Astrocyte (in vitro differentiated cells and primary cell): Measurements from ENCODE around the gene ZNF487. TPM values are rescaled to one million over a fixed set of nuclear protein-coding genes. Genes with fewer than 3 reads are reported as not detected.

ENCODE experiments used
- DNase-seq: peaks from one replicate; pipeline ENCODE4 v3.0.0-alpha.2; 2010; ENCODE audit warnings: low read depth
- FAIRE-seq: peaks from 2 replicates; lab custom pipeline; 2011; peaks lifted over from hg19 to GRCh38; lab: Jason Lieb, UNC
- H2AFZ ChIP-seq: 2 replicates; pipeline ENCODE4 v1.6.0; 2012; ENCODE audit warnings: low read depth, low read length, inconsistent platforms
- H3K27ac ChIP-seq: 2 replicates; pipeline ENCODE4 v1.5.1; 2011; ENCODE audit warnings: low read depth, low read length, inconsistent platforms
- H3K27me3 ChIP-seq: 2 replicates; pipeline ENCODE4 v1.6.0; 2011; ENCODE audit warnings: low read length, inconsistent platforms; ENCODE audit not compliant: insufficient read depth
- H3K36me3 ChIP-seq: 2 replicates; pipeline ENCODE4 v1.5.1; 2011; ENCODE audit warnings: low read length, inconsistent platforms; ENCODE audit not compliant: insufficient read depth
- H3K4me1 ChIP-seq: 2 replicates; pipeline ENCODE4 v1.5.1; 2011; ENCODE audit warnings: low read length, inconsistent platforms; ENCODE audit not compliant: insufficient read depth
- H3K4me2 ChIP-seq: 2 replicates; pipeline ENCODE4 v1.6.0; 2012; ENCODE audit warnings: low read length, inconsistent platforms
- H3K4me3 ChIP-seq: 2 replicates; pipeline ENCODE4 v1.5.1; 2011; ENCODE audit warnings: low read depth, mild to moderate bottlenecking, low read length, inconsistent platforms; ENCODE audit not compliant: insufficient read depth
- H3K79me2 ChIP-seq: 2 replicates; pipeline ENCODE4 v1.6.0; 2012; ENCODE audit warnings: mild to moderate bottlenecking, low read length, inconsistent platforms; ENCODE audit not compliant: insufficient read depth
- H3K9ac ChIP-seq: 2 replicates; pipeline ENCODE4 v1.6.0; 2012; ENCODE audit warnings: mild to moderate bottlenecking, low read length, inconsistent platforms
- H3K9me3 ChIP-seq: 2 replicates; pipeline ENCODE4 v1.5.1; 2012; ENCODE audit warnings: low read depth, mild to moderate bottlenecking, low read length, inconsistent platforms; ENCODE audit not compliant: insufficient read depth
- H4K20me1 ChIP-seq: 2 replicates; pipeline ENCODE4 v1.6.0; 2012; ENCODE audit warnings: low read length, inconsistent platforms; ENCODE audit not compliant: insufficient read depth
- H3K27ac Mint-ChIP-seq: one replicate; pipeline ENCODE4 v1.8.0; 2021; ENCODE audit warnings: mild to moderate bottlenecking, mixed read lengths; ENCODE audit not compliant: unreplicated experiment
- H3K27me3 Mint-ChIP-seq: one replicate; pipeline ENCODE4 v1.8.0; 2021; ENCODE audit warnings: low read depth, mixed read lengths; ENCODE audit not compliant: unreplicated experiment
- H3K36me3 Mint-ChIP-seq: one replicate; pipeline ENCODE4 v1.8.0; 2021; ENCODE audit warnings: low read depth, mixed read lengths; ENCODE audit not compliant: unreplicated experiment
- H3K4me1 Mint-ChIP-seq: one replicate; pipeline ENCODE4 v1.8.0; 2021; ENCODE audit warnings: low read depth, mixed read lengths; ENCODE audit not compliant: unreplicated experiment
- H3K4me3 Mint-ChIP-seq: one replicate; pipeline ENCODE4 v1.8.0; 2021; ENCODE audit warnings: mild to moderate bottlenecking, moderate library complexity, mixed read lengths; ENCODE audit not compliant: unreplicated experiment
- H3K9me3 Mint-ChIP-seq: one replicate; pipeline ENCODE4 v1.8.0; 2021; ENCODE audit warnings: mild to moderate bottlenecking, mixed read lengths; ENCODE audit not compliant: unreplicated experiment
- CTCF ChIP-seq: IDR thresholded peaks from 2 replicates; pipeline ENCODE4 v1.5.1; 2011; ENCODE audit warnings: low read depth, mild to moderate bottlenecking, inconsistent platforms, low read length, moderate library complexity; ENCODE audit not compliant: insufficient read depth
- EZH2 ChIP-seq: IDR thresholded peaks from 2 replicates; pipeline ENCODE4 v1.6.1; 2012; ENCODE audit warnings: mild to moderate bottlenecking, low read length, inconsistent platforms; ENCODE audit not compliant: insufficient read depth
- total RNA-seq: library from RNA; stranded (reverse); gene quantifications from 2 replicates; pipeline ENCODE4 v1.2.1, GENCODE V29; 2021

Gene ZNF487
- total RNA-seq, 1 donor from 2014 or later = 2.8 TPM

GRCh38 chr10:43415544-43415943 is 21.4 kb upstream of the ZNF487 start:
- Mint-ChIP-seq H3K4me3 (no peak overlapping the region), H3K9me3 (no peaks in the 10 kb centered on the region), H3K27ac (no peak overlapping the region), H3K4me1 (no peaks in the 10 kb centered on the region), H3K27me3 (no peaks in the 10 kb centered on the region), H3K36me3 (no peaks in the 10 kb centered on the region)
- DNase-seq (no peak), FAIRE-seq (no peak)
- Histone ChIP-seq H3K9me3 (no peaks in the 10 kb centered on the region), H2AFZ (no peak overlapping the region), H3K27me3 (no peaks in the 10 kb centered on the region), H4K20me1 (no peaks in the 10 kb centered on the region), H3K36me3 (no peaks in the 10 kb centered on the region), H3K27ac (no peak overlapping the region), H3K9ac (no peak overlapping the region), H3K4me1 (no peaks in the 10 kb centered on the region), H3K4me2 (no peak overlapping the region), H3K79me2 (no peaks in the 10 kb centered on the region), H3K4me3 (no peak overlapping the region)
- TF ChIP-seq EZH2 = no peak

GRCh38 chr10:43417950-43418768 is 18.8 kb upstream of the ZNF487 start:
- Histone ChIP-seq H3K36me3 (no peaks in the 10 kb centered on the region), H3K9me3 (no peaks in the 10 kb centered on the region), H3K27me3 (no peaks in the 10 kb centered on the region), H4K20me1 (no peaks in the 10 kb centered on the region), H3K4me1 (peaks cover 5% of the 10 kb centered on the region), H3K4me2 (no peak overlapping the region), H3K9ac (no peak overlapping the region), H3K27ac (no peak overlapping the region), H3K4me3 (no peak overlapping the region), H3K79me2 (no peaks in the 10 kb centered on the region), H2AFZ (no peak overlapping the region)
- H3K4me3 Mint-ChIP-seq = no peak overlapping the region
- no peaks in the 10 kb centered on the region for H3K4me1 Mint-ChIP-seq
- no peak overlapping the region for H3K27ac Mint-ChIP-seq
- no peaks in the 10 kb centered on the region for H3K9me3 Mint-ChIP-seq
- TF ChIP-seq EZH2 (no peak), CTCF (no peak)
- no peak for FAIRE-seq
- no peaks in the 10 kb centered on the region for H3K27me3 Mint-ChIP-seq
- H3K36me3 Mint-ChIP-seq = no peaks in the 10 kb centered on the region
- no peak for DNase-seq

GRCh38 chr10:43419997-43420368 is 16.9 kb upstream of the ZNF487 start:
- Histone ChIP-seq H3K4me2 (peak overlapping the region; percentile 92), H4K20me1 (no peaks in the 10 kb centered on the region), H3K4me1 (peaks cover 5% of the 10 kb centered on the region), H3K9ac (peak overlapping the region; percentile 76), H3K36me3 (no peaks in the 10 kb centered on the region), H3K4me3 (peak overlapping the region; percentile 53), H3K27ac (peak overlapping the region; percentile 70), H2AFZ (peak overlapping the region; percentile 91), H3K9me3 (no peaks in the 10 kb centered on the region), H3K79me2 (no peaks in the 10 kb centered on the region), H3K27me3 (no peaks in the 10 kb centered on the region)
- DNase-seq = no peak
- H3K36me3 Mint-ChIP-seq = no peaks in the 10 kb centered on the region
- H3K4me3 Mint-ChIP-seq = peak overlapping the region; percentile 2
- FAIRE-seq = no peak
- no peaks in the 10 kb centered on the region for H3K4me1 Mint-ChIP-seq
- H3K27ac Mint-ChIP-seq = no peak overlapping the region
- H3K27me3 Mint-ChIP-seq = no peaks in the 10 kb centered on the region
- no peaks in the 10 kb centered on the region for H3K9me3 Mint-ChIP-seq
- TF ChIP-seq EZH2 (no peak), CTCF (no peak)
